ENCODE measurements around the gene WSCD2.

Gene WSCD2

GRCh38 chr12:108128221-108129016, 669 bp upstream of the WSCD2 start:
- DNase-seq (ENCODE audit: low spot score), result no peak

- DNase-seq (ENCODE audit: low spot score), result no peak
Measured at GRCh38 chr12:108131035-108131434, 1.9 kb downstream of the WSCD2 start.

- DNase-seq (ENCODE audit: low spot score), result no peak
Measured at GRCh38 chr12:108131657-108132126, 2.6 kb downstream of the WSCD2 start.

- no peak for DNase-seq (ENCODE audit: low spot score)
Measured at GRCh38 chr12:108133482-108133881, 4.4 kb downstream of the WSCD2 start.

- DNase-seq (ENCODE audit: low spot score), result no peak
Measured at GRCh38 chr12:108134744-108135143, 5.7 kb downstream of the WSCD2 start.

GRCh38 chr12:108135627-108136026, 6.5 kb downstream of the WSCD2 start:
- no peak for DNase-seq (ENCODE audit: low spot score)

- DNase-seq (ENCODE audit: low spot score), result no peak
Measured at GRCh38 chr12:108136697-108137096, 7.6 kb downstream of the WSCD2 start.

GRCh38 chr12:108139454-108139853, 10.4 kb downstream of the WSCD2 start:
- no peak for DNase-seq (ENCODE audit: low spot score)

- no peak for DNase-seq (ENCODE audit: low spot score)
Measured at GRCh38 chr12:108140501-108140900, 11.4 kb downstream of the WSCD2 start.

- no peak for DNase-seq (ENCODE audit: low spot score)
Measured at GRCh38 chr12:108141600-108142130, 12.6 kb downstream of the WSCD2 start.

GRCh38 chr12:108143144-108143543, 14.1 kb downstream of the WSCD2 start:
- no peak for DNase-seq (ENCODE audit: low spot score)

- no peak for DNase-seq (ENCODE audit: low spot score)
Measured at GRCh38 chr12:108144080-108144479, 15.0 kb downstream of the WSCD2 start.

- no peak for DNase-seq (ENCODE audit: low spot score)
Measured at GRCh38 chr12:108145011-108145410, 15.9 kb downstream of the WSCD2 start.

- DNase-seq (ENCODE audit: low spot score), result no peak
Measured at GRCh38 chr12:108146035-108146893, 17.2 kb downstream of the WSCD2 start.

- DNase-seq (ENCODE audit: low spot score), result no peak
Measured at GRCh38 chr12:108147279-108147678, 18.2 kb downstream of the WSCD2 start.

GRCh38 chr12:108148521-108149074, 19.5 kb downstream of the WSCD2 start:
- DNase-seq (ENCODE audit: low spot score), result no peak

- DNase-seq (ENCODE audit: low spot score), result no peak
Measured at GRCh38 chr12:108150436-108150835, 21.3 kb downstream of the WSCD2 start.

GRCh38 chr12:108151533-108152169, 22.6 kb downstream of the WSCD2 start:
- no peak for DNase-seq (ENCODE audit: low spot score)

- DNase-seq (ENCODE audit: low spot score), result no peak
Measured at GRCh38 chr12:108152170-108152538, 23.1 kb downstream of the WSCD2 start.

GRCh38 chr12:108156717-108157116, 27.6 kb downstream of the WSCD2 start:
- no peak for DNase-seq (ENCODE audit: low spot score)

- no peak for DNase-seq (ENCODE audit: low spot score)
Measured at GRCh38 chr12:108157870-108158459, 28.9 kb downstream of the WSCD2 start.

GRCh38 chr12:108162207-108162606, 33.1 kb downstream of the WSCD2 start:
- no peak for DNase-seq (ENCODE audit: low spot score)
